HG03378 (cell line): ENCODE measurements around the gene ERBB2.
"Not testable (repeated sequence)": the region's sequence is repeated elsewhere in the genome, so short reads cannot be mapped to it uniquely, and the experiment has no call there.

Experiments
- ATAC-seq: cut with Tn5 transposase; IDR thresholded peaks from one replicate; pipeline ENCODE4 v1.9.1; 2021; ENCODE audit warnings: mild to moderate bottlenecking, moderate library complexity; ENCODE audit not compliant: unreplicated experiment

Gene ERBB2

DNA sequence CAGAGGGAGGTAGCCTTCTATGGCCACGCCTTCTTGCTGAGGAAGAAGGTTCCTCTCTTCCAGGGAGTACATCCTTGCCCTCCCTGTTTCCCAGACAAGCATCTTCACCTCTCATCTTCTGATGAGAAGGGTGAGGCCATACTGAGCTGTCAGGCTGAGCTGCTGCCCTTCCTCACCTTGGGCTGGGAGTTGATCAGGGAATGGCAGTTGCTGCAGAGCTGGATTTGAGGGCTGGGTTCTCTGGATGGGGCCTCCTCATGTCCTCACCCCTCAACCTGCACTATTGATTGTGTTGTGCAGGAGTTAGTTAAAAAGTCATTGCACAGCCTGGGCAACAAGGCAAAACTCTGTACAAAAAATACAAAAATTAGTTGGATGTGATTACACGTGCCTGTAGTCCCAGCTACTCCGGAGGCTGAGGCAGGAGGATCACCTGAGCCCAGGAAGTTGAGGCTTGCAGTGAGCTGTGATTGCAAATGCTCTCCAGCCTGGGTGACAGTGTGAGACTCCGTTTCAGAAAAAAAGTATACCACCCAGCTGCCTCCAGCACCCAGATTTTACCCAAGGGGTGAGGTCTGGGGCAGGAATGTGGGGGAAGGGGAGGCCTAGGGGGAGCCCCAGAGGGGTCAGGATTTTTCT lies 2.0 kb downstream of the ERBB2 start:
- ATAC-seq: no peak

DNA sequence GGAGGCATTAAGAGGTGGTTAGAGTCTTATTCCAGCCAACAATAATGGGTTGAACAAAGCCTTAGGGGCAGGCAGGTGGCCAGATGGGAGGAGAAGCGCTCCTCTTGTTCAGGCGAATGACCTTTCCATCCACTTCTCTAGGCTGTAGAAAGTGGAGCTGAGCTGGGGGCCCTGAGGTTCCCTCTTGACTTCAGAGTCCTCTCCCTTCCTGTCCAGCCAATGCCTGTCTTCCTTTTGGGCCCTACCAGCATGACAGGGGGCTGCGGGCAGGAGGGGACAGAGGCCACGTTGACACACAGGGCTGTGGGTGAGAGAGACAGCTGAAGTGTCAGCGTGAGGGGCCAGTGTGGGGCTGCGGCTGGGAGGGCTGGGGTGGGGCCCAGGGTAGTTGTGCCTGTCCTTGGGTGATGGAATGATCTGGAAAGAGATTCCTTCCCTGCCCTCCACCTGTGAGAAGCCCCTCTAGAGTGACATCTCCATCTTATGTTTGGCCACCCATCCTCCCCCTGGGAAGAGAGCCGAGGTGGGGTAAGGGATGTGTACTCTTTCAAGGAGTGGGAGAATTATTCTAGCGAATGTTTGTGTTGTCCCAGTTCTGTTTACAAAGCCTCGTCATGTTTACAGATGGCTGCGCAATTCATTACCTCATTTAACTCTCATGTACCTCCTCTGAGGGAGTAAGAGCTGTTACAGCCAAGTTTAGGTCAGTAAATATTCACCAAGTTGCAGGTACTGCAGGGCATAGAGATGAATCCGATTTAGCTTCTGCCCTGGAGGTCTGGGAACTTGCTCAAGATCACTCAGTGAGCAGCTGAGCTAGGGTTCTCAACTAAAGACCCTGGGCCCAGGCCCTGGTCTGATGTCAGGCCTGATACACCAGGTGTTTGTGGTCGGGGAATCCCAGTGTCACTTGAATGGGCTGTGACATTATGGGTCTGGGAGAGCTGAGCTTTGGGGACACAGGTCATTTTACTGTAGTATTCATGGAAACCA lies 3.3 kb downstream of the ERBB2 start:
- no peak for ATAC-seq

DNA sequence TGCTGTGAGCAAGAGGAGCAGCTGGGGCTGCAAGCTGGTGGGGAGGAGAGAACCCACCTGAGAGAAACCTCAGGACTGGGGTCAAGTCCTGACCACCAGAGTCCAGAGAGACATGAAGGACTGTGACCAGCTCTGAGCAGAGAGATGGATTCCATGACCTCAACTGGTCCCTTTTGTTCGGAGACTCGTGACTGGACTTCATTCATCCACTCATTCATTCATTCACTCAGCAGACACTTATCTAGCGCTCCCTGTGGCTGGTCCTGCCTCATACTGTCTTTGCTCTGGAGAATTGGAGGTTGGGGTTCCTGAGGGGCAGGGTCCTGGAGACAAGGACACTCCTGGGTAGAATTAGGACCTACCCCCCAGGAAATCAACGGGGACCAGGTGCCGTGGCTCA lies 4.0 kb downstream of the ERBB2 start:
- no peak for ATAC-seq

DNA sequence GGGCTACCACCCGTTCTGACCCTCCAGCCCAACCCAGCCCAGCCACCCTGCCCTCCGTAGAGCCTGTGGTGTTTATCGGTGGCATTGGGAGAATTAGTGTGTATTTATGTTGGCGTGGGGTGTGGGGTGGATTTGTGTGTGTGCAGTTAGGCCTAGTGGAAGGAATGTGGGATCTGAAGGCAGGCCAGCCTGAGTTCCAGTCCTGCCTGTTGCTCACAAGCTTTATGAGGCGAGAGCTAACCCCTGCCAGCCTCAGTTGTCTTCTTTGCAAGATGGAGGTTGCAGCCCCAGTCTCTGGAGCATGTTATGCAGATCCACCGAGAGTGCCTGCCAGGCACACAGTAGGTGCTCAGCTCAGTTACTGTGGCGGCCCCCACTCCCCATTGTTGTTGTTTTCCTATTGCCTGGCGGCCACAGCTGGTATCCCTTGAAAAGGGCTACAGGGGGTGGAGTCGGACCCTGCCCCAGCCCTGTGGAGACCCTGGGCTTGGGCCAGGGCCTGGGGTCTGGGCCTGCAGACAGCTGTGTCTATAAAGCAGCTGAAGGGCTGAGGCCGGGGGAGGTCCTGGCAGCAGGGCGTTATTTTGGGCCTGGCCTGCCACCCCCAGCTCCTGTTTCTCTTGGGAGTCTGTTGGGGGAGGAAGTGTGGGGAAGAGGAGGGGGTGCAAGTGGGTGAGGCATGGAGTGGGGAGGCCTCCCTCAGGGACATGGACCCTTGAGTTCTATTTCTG lies 5.1 kb downstream of the ERBB2 start:
- ATAC-seq: no peak

DNA sequence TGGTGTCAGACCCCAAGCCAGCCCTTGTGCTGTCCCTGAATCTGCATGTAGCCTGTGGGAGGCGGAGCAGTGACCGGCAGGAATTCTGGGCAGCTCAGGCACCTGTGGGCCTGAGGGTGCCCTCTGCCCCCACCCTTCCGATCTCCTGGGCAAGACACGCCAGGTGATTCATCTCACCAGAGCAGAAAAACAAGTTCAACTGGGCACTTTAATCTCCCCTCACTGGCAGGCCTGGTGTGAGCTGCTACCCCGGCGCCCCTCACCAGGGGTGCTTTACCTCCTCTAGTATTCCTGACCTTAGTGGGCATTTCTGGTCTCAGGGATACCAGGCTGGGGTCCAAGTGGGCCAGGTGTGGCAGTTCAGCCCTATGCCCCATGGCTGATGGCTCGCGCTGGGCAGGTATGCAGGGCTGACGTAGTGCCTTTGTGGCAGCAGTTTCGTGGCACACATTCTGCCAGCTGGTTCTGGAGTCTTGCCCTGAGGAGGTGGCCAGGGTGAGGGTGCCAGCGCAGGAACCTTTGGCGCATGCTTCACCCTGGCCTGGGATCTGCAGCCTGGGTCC lies 6.0 kb downstream of the ERBB2 start:
- no peak for ATAC-seq

DNA sequence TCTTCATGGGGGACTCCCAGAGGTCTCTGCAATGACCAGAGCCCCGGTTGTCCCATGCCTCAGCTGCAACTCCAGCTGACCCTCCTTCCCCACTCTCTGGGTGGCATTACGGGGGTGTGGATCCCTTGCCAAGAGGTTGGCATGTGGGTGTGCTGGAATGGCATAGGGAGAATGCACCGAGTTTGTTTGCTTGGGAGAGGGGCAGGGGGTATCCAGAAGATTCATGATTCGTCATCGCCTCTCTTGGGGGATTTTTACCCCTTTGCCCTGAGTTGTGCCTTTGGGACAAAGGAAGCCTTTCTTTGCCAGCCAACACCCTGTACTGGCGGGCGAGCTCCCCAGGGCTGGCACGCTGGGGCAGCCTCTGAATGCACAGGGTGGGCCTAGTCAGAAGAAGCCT lies 6.5 kb downstream of the ERBB2 start:
- no peak for ATAC-seq

DNA sequence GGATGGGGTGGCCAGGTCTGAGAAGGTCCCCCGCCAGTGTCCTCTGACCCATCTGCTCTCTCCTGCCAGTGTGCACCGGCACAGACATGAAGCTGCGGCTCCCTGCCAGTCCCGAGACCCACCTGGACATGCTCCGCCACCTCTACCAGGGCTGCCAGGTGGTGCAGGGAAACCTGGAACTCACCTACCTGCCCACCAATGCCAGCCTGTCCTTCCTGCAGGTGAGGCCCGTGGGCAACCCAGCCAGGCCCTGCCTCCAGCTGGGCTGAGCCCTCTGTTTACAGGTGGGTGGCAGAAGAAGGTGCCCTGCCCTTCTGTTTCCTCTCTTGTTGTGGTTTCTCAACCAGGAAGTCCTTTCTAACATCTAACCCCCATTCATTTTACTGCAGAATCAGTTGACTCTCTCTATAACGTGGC lies 7.1 kb downstream of the ERBB2 start:
- ATAC-seq: no peak

DNA sequence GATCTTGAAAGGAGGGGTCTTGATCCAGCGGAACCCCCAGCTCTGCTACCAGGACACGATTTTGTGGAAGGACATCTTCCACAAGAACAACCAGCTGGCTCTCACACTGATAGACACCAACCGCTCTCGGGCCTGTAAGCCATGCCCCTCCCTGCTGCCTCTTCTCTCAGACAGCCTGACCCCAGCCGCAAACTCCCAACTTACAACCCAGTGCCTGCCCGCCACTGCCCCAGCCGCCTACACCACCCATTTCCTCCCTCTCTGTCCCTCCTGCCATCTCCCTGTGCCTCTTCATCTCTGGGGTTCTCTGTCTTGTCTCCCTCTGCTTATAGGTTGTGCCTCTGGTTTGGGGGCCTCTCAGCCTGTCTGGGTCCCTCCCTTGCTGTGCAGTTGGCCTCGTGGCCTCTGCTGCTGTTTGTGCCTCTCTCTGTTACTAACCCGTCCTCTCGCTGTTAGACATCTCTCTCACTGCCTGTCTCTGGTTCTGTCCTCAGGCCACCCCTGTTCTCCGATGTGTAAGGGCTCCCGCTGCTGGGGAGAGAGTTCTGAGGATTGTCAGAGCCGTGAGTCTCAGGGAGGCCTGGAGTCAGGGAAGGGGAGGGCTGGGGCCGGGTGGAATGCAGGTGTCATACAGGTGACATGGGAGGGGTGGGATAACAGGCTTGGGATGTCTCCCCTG lies 9.6 kb downstream of the ERBB2 start:
- no peak for ATAC-seq

DNA sequence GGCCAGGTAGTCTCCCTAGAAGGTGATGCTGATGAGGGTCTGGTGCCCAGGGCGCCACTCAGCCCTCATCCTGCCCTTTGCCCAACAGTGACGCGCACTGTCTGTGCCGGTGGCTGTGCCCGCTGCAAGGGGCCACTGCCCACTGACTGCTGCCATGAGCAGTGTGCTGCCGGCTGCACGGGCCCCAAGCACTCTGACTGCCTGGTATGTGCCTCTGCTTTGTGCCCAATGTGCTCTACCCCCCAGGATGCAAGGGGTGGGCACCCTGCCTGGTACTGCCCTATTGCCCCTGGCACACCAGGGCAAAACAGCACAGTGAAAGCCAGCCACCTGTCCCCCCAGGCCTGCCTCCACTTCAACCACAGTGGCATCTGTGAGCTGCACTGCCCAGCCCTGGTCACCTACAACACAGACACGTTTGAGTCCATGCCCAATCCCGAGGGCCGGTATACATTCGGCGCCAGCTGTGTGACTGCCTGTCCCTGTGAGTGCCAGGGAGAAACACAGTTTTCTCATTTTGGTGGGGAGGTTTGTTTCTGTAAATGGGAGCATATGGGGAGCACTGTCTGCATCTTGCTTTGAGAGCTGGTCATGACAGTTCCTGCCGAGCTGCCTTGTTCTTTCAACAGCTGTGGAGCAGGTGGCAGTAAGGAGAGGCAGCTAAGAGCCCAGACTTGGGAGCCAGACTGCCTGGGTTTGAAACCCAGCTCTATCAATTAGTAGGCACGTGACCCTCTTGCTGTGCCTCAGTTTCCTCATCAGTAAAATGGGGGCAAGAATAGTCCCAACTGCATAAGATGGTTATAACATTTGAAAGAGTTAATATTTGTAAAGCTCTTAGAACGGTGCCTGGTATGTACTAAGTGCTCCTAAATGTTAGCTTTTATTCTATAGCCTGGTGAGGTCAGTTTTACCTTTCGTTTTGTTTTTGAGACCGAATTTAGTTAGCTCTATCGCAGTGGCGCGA lies 10.4 kb downstream of the ERBB2 start:
- no peak for ATAC-seq

DNA sequence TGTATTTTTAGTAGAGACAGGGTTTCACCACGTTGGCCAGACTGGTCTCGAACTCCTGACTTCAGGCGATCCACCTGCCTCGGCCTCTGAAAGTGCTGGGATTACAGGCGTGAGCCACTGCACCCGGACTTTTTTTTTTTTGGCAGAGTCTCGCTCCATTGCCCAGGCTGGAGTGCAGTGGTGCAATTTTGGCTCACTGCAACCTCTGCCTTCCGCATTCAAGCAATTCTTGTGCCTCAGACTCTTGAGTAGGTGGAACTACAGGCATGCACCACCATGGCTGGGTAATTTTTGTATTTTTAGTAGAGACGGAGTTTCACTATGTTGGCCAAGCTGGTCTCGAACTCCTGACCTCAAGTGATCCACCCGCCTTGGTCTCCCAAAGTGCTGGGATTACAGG lies 11.2 kb downstream of the ERBB2 start:
- ATAC-seq: not testable (repeated sequence)

DNA sequence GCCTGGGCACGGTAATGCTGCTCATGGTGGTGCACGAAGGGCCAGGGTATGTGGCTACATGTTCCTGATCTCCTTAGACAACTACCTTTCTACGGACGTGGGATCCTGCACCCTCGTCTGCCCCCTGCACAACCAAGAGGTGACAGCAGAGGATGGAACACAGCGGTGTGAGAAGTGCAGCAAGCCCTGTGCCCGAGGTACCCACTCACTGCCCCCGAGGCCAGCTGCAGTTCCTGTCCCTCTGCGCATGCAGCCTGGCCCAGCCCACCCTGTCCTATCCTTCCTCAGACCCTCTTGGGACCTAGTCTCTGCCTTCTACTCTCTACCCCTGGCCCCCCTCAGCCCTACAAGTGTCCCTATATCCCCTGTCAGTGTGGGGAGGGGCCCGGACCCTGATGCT lies 12.0 kb downstream of the ERBB2 start:
- no peak for ATAC-seq

DNA sequence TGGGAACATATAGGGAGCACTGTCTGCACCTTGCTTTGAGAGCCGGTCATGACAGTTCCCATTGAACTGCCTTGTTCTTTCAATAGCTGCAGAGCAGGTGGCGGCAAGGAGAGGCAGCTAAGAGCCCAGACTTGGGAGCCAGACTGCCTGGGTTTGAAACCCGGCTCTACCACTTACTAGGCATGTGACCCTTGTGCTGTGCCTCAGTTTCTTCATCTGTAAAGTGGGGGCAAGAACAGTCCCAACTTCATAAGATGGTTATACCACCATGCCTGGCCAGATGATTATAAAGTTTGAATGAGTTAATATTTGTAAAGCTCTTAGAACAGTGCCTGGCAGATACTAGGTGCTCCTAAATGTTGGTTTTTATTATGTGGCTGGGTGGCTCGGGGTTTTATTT lies 14.4 kb downstream of the ERBB2 start:
- no peak for ATAC-seq

DNA sequence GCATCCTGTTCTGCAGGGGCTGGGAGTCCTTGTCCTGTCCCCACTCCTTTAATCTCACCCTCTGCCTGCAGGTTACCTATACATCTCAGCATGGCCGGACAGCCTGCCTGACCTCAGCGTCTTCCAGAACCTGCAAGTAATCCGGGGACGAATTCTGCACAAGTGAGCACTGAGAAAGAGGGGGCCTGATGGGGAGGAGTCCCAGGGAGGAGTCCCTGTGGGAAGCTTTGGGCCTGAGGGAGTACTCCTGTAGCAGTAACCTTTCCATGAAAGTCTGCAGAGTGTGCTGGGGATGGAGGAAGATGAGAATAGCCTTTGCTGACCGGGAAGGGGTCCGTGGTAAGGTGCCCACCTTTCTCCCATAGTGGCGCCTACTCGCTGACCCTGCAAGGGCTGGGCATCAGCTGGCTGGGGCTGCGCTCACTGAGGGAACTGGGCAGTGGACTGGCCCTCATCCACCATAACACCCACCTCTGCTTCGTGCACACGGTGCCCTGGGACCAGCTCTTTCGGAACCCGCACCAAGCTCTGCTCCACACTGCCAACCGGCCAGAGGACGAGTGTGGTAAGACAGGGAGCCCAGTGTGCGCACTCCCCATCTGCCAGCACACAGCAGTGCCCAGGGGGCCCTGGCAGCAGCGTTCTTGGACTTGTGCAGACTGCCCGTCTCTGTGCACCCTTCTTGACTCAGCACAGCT lies 15.7 kb downstream of the ERBB2 start:
- no peak for ATAC-seq

DNA sequence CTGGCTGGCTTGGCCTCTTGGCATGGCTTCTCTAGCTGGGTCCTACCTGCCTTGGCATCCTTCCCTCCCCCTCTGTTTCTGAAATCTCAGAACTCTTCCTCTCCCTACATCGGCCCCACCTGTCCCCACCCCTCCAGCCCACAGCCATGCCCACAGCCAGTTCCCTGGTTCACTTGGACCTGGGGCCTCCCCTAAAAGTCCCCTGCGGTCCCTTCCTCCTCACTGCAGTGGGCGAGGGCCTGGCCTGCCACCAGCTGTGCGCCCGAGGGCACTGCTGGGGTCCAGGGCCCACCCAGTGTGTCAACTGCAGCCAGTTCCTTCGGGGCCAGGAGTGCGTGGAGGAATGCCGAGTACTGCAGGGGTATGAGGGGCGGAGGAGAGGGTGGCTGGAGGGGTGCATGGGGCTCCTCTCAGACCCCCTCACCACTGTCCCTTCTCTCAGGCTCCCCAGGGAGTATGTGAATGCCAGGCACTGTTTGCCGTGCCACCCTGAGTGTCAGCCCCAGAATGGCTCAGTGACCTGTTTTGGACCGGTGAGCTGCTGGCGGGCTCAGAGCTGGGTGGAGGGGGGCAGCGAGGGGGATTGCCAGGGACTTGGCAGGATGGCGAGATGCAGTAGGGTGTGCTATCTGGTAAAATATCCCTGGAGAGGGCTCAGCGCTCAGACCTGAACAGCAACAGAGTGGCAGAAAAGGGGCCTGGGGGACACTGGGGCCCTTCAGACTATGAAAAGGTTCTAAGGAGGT lies 16.4 kb downstream of the ERBB2 start:
- ATAC-seq: no peak

DNA sequence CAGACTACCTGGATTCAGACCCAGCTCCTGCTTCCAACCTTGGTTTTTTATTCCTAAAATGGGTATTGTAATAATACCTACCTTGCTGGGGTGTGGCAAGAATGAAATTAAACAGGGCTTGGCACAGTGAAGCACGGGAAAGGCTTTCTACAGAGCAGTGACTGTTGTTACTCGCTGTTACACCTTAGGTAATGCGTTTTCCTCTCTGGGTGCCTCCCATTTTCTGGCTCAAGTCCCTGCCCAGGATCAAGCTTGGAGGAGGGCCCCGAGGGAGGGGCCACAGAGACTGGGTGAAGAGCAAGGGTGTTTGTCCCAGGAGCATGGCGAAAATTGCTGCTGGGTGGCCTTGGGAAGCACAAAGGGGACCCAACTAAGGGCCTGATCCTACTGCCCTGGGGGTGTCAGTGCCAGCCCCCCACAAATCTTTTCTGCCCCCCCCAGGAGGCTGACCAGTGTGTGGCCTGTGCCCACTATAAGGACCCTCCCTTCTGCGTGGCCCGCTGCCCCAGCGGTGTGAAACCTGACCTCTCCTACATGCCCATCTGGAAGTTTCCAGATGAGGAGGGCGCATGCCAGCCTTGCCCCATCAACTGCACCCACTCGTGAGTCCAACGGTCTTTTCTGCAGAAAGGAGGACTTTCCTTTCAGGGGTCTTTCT lies 17.1 kb downstream of the ERBB2 start:
- no peak for ATAC-seq

DNA sequence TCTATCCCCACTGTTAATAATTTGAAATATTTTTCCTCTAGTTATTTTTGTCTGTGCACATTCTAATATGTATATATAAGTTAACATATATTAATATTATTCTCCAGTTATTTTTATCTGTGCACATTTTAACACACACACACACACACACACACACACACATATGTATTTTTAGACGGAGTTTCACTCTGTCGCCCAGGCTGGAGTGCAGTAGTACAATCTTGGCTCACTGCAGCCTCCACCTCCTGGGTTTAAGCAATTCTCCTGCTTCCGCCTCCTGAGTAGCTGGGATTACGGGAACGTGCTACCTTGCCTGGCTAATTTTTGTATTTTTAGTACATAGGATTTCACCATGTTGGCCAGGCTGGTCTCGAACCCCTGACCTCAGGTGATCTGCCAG lies 17.8 kb downstream of the ERBB2 start:
- no peak for ATAC-seq

DNA sequence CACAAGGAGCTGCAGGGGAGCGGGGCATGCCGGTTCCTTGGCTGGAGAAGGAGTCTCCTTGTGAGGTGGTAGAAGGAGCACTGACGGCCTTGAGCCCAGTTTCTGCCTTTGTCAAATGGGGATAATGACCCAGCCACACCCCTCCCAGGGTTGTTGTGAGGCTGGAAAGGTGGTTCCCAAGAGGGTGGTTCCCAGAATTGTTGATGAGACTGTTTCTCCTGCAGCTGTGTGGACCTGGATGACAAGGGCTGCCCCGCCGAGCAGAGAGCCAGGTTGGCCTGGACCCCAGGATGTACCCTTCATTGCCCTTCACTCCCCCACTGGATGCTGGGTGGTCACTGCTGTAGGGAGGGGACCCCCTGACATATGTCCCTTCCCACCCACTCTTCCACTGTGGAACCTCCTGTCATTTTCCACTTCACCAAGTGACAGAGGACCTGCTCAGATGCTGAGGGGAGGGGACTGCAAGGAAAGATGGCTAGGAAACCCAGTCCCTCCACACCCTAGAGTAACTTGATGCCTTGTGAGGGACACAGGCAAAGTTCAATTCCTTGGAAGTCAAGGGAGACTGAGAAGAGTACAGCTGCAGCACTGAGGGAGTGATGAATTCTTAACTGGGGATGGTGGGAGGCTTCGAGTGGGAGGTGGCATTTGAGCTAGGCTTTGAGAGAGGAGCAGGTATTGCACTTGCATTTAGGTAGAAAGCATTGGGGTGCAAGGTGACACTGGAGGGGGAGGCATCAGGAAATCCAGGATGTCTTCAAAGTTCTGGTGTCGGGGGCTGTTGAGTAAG lies 19.9 kb downstream of the ERBB2 start:
- no peak for ATAC-seq
